ENCODE measurements around the gene CROCC2.

CROCC2 gene

DNA sequence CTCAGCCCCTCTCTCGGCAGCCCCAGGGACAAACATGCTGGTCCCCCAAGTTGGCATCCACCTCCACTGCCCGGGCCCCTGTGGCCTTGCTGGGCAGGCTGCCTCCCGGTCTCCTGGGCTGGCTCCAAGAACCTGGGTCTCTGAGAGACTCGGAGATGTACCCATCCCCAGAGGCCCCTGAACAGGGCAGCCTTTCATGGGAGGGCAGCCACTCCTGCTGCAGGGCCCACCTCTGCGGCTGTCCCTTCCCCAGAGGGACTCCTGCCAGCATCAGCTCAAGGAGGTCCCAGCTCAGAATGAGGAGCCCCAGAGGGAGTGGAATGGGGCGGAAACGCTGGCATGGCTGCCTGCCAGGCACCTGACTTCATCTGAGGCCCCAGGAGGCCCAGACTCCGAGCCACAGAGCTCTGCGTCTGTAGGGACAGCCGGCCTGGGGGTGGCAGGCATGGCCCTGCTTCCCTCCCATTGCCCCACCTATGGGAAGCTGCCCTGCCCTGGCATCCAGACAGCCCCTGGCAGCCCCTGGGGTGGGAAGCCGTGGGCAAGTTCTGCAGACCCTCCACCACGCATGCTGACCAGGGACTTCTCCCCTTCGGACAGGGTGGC is 857 bp upstream of the CROCC2 start:
- no peak for DNase-seq

DNA sequence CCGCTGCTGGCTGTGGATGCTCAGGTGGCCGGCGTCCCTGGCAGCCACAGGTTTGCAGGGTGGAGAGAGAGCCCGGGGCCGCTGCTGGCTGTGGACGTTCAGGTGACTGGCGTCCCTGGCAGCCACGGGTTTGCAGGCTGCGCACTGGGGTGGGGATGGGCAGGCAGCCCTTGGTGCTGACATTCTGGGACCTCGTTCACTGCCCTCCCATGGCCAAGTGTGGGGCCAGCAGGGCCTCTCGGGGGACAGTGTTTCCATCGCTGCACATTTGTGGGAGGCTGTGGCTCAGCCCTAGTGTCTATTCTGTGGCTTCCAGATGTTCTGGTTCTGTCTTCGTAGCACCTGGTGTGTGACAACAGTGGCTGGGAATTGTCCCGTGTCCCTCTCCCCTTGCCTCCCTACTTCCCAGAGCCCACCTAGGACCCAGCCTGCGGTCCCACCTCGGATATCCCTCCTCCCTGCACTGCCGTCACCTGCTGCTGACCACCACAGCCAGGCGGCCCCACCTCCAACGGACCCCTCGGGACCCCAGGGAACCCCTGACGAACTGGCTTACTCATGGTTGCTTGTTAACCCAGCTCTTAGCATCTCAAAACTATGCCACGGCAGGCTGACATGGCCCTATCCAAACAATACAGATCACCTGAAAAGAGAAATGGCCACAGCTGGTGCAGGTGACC is 915 bp downstream of the CROCC2 start:
- no peak for DNase-seq

DNA sequence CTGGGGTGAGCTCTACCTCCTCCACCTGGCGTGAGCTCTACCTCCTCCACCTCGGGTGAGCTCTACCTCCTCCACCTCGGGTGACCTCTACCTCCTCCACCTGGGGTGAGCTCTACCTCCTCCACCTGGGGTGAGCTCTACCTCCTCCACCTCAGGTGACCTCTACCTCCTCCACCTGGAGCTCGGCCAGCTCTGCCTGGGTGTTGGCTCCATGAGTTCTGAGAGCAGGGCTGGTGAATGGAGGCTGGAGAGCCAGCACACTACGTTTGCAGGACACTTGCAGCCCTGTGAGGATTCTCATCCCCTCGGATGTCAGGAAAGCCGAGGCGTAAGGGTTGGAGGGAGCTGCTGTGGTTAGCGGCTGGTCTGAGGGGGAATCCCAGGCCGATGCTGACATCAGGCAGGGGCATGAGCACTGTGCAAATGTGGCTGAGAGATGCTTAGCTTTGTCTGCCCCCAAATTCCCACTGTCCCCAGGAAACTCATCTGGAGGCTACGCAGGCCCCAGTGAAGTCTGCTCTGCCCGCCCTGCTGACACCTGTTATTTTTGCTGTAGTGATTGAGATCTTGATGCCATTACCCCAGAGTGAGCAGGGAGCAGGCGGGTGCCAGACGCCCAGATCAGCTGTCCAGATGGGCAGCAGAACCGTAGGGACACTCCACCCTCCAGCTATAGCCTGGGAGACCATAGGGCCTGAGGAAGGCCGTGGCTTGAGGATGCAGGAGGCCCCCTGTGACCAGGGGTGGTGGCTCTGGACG is 3.3 kb downstream of the CROCC2 start:
- DNase-seq, result no peak

DNA sequence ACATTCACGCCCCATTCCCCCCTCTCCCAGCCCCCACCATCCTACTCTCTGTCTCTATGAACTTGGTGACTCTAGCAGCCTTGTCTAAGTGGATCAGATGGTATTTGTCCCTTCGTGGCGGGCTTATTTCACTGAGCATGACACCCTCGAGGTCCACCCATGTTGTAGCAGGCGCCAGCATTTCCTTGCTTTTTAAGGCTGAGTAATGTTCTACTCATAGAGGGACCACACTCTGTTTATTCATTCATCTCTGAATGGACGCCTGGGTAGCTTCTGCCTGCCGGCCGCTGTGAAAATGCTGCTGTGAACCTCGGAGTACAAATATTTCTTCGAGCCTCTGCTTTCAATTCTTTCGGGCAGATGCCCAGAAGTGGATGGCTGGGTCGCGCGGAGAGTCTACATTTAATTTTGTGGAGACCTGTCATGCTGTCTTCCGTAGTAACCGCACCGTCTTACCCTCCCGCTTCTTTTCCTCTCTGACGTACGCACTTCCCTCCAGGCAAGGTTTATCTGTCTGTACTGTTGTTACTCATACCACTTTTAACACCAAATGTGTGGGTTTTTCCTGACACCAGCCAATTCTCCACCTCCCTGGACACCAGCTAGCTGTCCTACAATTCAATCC is 5.6 kb downstream of the CROCC2 start:
- no peak for DNase-seq

DNA sequence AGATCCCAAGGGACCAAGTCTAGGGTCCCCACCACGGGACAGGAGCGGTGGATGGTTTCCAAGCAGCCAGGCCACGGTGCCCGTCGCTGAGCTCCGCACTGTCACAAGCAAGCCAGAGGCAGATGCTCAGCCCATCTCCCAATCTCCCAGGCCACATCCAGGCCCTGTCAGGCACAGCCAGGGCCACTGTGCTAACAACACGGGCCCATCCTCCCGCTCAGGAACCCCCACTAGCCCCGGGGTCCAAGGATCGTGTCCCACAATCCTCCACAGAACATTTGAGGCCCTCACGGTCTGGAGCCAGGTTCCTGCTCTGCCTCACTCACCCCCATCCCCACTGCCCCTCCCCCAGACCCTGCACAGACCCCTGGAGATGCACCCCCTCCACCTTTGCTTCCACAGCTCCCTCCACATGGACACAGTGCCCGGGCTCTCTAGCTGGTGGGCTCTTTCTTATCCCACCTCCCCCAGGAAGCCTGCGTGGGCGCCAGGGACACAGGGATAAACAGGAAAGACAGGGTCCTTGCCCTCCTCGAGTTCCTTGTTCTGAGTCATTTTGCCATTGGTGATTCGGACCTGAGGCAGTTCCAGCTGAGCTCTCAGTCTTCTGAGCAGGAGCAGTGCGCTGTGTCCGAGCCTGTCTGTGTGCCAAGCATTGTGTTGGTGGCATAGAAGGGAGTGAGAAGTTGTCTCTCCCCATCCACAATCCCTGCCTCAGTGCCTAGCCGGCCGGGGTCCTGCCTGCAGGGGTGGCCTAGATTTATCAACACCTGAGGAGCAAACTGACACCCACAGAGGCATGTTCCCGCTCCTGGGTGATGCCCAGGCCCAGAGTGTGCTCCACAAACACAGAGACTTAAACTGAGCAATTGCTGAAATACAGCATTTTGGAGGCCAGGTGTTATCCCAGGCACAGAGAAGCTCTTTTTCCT is 7.0 kb downstream of the CROCC2 start:
- DNase-seq, result peak; percentile 38

- peak; percentile 52 for DNase-seq
Measured at GRCh38 chr2:240913810-240914644, 7.9 kb downstream of the CROCC2 start.

GRCh38 chr2:240914645-240915525 is 8.7 kb downstream of the CROCC2 start:
- DNase-seq, result no peak

- peak; percentile 28 for DNase-seq
Measured at GRCh38 chr2:240915526-240916341, 9.6 kb downstream of the CROCC2 start.

- peak; percentile 94 for DNase-seq
Measured at GRCh38 chr2:240916571-240917008, 10.5 kb downstream of the CROCC2 start.

DNA sequence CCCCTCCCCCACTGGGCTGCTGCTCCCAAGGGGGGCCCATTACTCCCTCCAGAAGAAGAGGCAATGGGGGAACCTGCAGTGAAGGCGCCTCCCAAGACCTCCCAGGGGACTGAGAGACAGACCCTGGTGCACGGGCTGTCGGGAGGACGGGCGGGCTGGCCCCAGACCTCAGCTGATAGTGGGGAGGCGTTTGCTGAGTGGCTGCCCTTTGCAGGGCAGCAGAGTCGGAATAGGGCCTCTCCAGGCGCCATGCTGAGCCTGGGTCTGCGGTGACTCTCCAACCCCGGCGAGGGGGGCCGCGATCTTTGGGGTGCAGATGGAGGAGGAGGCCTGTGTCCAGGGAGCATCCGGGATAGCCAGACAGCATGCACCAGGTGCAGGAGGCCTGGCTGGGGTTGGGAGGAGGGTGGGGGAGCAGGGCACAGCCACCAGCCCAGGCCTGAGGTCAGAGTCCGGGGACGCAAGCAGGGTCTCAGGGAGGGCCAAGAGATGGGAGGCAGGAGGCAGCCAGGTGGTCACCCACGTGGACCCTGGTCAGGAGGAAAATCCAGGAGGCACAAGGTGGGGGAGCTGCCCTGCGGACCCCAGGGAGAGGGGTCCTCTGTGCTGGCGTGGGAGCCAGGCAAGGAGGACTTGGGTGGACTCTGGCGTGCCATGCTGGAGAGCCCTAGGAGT is 11.0 kb downstream of the CROCC2 start:
- DNase-seq, result no peak

- DNase-seq, result peak; percentile 36
Measured at GRCh38 chr2:240917684-240918257, 11.6 kb downstream of the CROCC2 start.

DNA sequence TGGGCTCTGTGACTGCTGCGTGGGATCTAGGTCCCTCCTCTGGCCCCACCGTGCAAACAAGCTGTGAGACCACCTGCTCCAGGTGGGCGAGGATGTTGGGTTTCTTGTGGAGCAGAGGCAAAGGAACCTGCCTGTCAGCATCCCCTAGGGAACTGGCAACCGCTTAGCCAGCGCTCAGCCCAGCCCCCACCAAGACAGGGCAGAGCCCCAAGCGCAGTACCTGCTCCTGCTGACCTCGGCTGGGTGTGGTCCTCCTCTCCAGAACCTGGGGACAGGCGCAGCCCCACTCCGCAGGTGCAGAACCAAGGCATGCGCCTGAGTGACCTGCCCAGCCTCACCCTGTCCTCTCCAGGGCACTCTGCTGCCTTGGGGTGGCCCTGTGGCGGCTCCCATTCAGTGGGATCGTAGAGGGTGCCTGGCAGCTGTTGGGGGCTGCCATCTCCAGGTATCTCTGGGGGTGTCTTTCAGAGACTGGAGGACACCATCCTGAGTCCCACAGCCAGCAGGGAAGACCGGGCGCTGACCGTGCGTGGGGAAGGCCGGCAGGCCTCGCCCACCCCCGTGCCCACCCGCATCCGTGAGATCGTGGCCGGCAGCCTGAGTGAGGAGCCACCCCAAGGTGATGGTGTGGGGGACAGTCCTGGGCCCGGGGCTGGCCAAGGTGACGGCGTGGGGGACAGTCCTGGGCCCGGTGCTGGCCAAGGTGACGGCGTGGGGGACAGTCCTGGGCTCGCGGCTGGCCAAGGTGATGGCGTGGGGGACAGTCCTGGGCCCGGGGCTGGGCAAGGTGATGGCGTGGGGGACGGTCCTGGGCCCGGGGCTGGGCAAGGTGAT is 12.3 kb downstream of the CROCC2 start:
- no peak for DNase-seq

DNA sequence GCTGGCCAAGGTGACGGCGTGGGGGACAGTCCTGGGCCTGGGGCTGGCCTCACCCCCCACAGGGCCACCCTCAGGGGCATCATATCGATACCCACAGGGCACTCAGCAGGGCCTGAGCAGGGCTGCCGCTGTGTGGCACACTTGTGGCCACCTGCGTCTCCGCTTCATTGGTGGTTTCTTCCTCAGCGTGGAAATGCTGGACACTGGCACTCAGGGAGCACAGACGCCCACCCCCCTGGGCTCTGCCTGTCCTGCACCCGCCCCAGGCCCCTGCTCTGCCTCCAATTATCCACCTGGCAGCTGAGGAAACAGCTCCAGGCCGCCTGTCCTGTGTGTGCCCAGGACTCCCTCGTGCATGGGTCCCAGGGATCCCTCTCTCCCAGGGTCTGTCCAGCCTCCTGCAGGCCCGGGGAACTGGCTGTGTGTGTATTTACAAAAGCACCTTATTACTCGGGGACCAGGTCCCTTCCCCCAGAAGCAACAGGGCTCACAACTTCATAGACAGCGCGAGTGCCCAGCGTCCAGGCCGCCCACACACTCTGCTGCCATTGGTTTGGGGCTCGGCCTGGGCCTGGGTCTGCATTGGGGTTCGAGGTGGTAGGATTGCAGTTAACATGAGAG is 13.1 kb downstream of the CROCC2 start:
- DNase-seq, result no peak

GRCh38 chr2:240919786-240920782 is 13.9 kb downstream of the CROCC2 start:
- DNase-seq, result no peak

- no peak for DNase-seq
Measured at GRCh38 chr2:240920783-240921231, 14.7 kb downstream of the CROCC2 start.
